ENCODE results near the gene NT5C. TPM values are rescaled to one million over a fixed set of nuclear protein-coding genes. Genes with fewer than 3 reads are reported as not detected.

The NT5C gene
- total and polyA plus RNA-seq, 12 donors: 20.6 to 124 (median 65.2) TPM

- peak overlapping the region in 1 of 5 donors; percentile 77 for H3K27ac ChIP-seq
- H3K4me3 ChIP-seq: no peak overlapping the region
- H3K4me1 ChIP-seq (replicated peaks in 1 of 2): peaks cover 0 to 19% of the 10 kb centered on the region in 2 donors
- H3K9me3 ChIP-seq (replicated peaks in 1 of 3): no peaks in the 10 kb centered on the region
- 78 to 83% (median 80%) methylated on average over 14 to 15 of the region's 15 CpGs for WGBS, 4 donors
- no peaks in the 10 kb centered on the region for H3K36me3 ChIP-seq (replicated peaks in 1 of 2)
- H3K27me3 ChIP-seq: no peaks in the 10 kb centered on the region
- DNase-seq: no peak
- intact Hi-C loops (cut with DNase I): no loop called here
- TF ChIP-seq CTCF (IDR thresholded peaks at IDR 0.05): no peak
- no peak for TF ChIP-seq POLR2A (IDR thresholded peaks at IDR 0.05)
Measured at GRCh38 chr17:75086496-75087181, 44.9 kb downstream of the NT5C start.

GRCh38 chr17:75084039-75084660 lies 47.4 kb downstream of the NT5C start:
- Histone ChIP-seq H3K4me3 (no peak overlapping the region), H3K27ac (peak overlapping the region in 1 of 5 donors; percentile 65), H3K4me1 (replicated peaks in 1 of 2) (peaks cover 1 to 19% of the 10 kb centered on the region in 2 donors), H3K9me3 (replicated peaks in 1 of 3) (no peaks in the 10 kb centered on the region), H3K36me3 (replicated peaks in 1 of 2) (no peaks in the 10 kb centered on the region), H3K27me3 (no peaks in the 10 kb centered on the region)
- WGBS, 4 donors: 67 to 71% (median 69%) methylated on average over 10 to 14 of the region's 14 CpGs
- no peak for TF ChIP-seq CTCF (IDR thresholded peaks at IDR 0.05)
- no peak for TF ChIP-seq POLR2A (IDR thresholded peaks at IDR 0.05)
- intact Hi-C loops (cut with DNase I): no loop called here
- peak in 4 of 7 donors; percentile 52 to 72 (median 55) for DNase-seq

GRCh38 chr17:75082683-75083082 lies 48.9 kb downstream of the NT5C start:
- Histone ChIP-seq H3K36me3 (replicated peaks in 1 of 2) (no peaks in the 10 kb centered on the region), H3K4me1 (replicated peaks in 1 of 2) (peaks cover 12 to 27% of the 10 kb centered on the region in 2 donors), H3K27me3 (no peaks in the 10 kb centered on the region), H3K9me3 (replicated peaks in 1 of 3) (no peaks in the 10 kb centered on the region), H3K4me3 (no peak overlapping the region), H3K27ac (no peak overlapping the region)
- DNase-seq: no peak
- TF ChIP-seq POLR2A (IDR thresholded peaks at IDR 0.05): no peak
- TF ChIP-seq CTCF (IDR thresholded peaks at IDR 0.05): no peak
- WGBS, 4 donors: 70 to 81% (median 79%) methylated on average over 6 of the region's 6 CpGs
- intact Hi-C loops (cut with DNase I): no loop called here

- no peaks in the 10 kb centered on the region for H3K36me3 ChIP-seq (replicated peaks in 1 of 2)
- DNase-seq: no peak
- H3K4me1 ChIP-seq (replicated peaks in 1 of 2): peaks cover 14 to 34% of the 10 kb centered on the region in 2 donors
- TF ChIP-seq CTCF (IDR thresholded peaks at IDR 0.05) (no peak), POLR2A (IDR thresholded peaks at IDR 0.05) (no peak)
- no peaks in the 10 kb centered on the region for H3K9me3 ChIP-seq (replicated peaks in 1 of 3)
- 80 to 83% (median 81%) methylated on average over 12 to 13 of the region's 13 CpGs for WGBS, 4 donors
- no peak overlapping the region for H3K4me3 ChIP-seq
- H3K27me3 ChIP-seq: no peaks in the 10 kb centered on the region
- no peak overlapping the region for H3K27ac ChIP-seq
- intact Hi-C loops (cut with DNase I): no loop called here
Measured at GRCh38 chr17:75081611-75082540, 49.7 kb downstream of the NT5C start.

Measured in adrenal gland (tissue), 12 donors.